ENCODE measurements around the gene INTS2.

INTS2 gene, protein sequence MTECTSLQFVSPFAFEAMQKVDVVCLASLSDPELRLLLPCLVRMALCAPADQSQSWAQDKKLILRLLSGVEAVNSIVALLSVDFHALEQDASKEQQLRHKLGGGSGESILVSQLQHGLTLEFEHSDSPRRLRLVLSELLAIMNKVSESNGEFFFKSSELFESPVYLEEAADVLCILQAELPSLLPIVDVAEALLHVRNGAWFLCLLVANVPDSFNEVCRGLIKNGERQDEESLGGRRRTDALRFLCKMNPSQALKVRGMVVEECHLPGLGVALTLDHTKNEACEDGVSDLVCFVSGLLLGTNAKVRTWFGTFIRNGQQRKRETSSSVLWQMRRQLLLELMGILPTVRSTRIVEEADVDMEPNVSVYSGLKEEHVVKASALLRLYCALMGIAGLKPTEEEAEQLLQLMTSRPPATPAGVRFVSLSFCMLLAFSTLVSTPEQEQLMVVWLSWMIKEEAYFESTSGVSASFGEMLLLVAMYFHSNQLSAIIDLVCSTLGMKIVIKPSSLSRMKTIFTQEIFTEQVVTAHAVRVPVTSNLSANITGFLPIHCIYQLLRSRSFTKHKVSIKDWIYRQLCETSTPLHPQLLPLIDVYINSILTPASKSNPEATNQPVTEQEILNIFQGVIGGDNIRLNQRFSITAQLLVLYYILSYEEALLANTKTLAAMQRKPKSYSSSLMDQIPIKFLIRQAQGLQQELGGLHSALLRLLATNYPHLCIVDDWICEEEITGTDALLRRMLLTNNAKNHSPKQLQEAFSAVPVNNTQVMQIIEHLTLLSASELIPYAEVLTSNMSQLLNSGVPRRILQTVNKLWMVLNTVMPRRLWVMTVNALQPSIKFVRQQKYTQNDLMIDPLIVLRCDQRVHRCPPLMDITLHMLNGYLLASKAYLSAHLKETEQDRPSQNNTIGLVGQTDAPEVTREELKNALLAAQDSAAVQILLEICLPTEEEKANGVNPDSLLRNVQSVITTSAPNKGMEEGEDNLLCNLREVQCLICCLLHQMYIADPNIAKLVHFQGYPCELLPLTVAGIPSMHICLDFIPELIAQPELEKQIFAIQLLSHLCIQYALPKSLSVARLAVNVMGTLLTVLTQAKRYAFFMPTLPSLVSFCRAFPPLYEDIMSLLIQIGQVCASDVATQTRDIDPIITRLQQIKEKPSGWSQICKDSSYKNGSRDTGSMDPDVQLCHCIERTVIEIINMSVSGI

GRCh38 chr17:61927208-61928100 is at the start of gene INTS2:
Gene INTS2, minus strand, starts transcription at chr17:61927982. Its CDS starts 1,338 bp downstream, at chr17:61926644.
- Histone ChIP-seq H3K9ac (ENCODE audit: low read length) (peak within 1 kb of the TSS; percentile 71), H3K27me3 (ENCODE audit: control insufficient read depth, insufficient read depth, low read length) (no peaks in the 10 kb centered on the region), H3K36me3 (ENCODE audit: control insufficient read depth, insufficient read depth, low read length) (no peaks in the 10 kb centered on the region), H3K4me1 (ENCODE audit: control insufficient read depth, insufficient read depth, low read length) (peaks cover 7% of the 10 kb centered on the region), H3K27ac (ENCODE audit: low read depth, low read length) (peak within 1 kb of the TSS; percentile 79), H3K4me3 (ENCODE audit: low read length) (peak within 1 kb of the TSS; percentile 78)

- Histone ChIP-seq H3K27ac (ENCODE audit: low read depth, low read length) (no peak overlapping the region), H3K4me3 (ENCODE audit: low read length) (no peak overlapping the region), H3K4me1 (ENCODE audit: control insufficient read depth, insufficient read depth, low read length) (no peaks in the 10 kb centered on the region), H3K27me3 (ENCODE audit: control insufficient read depth, insufficient read depth, low read length) (no peaks in the 10 kb centered on the region), H3K9ac (ENCODE audit: low read length) (no peak overlapping the region), H3K36me3 (ENCODE audit: control insufficient read depth, insufficient read depth, low read length) (peaks cover under 1% of the 10 kb centered on the region)
Measured at GRCh38 chr17:61974115-61974514, 46.3 kb upstream of the INTS2 start.

DNA sequence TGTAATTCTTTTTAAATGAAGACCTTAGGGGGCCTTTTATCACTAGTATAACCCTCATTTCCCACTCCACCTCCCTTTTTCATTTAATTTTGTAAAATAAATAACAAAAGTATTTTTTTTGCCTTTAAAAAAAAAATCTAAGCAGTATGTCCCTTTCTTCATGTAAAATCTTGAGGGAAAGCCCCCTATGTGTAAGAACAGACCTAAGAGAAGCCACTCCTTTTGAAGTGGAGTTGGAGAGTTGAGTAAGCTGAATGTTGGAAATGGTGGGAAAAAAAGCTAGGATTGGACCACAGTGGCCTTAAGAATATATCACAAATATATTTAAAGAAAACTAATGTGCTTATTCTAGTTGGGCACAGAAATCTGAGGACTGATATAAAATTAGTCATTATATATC is 44.5 kb upstream of the INTS2 start:
- Histone ChIP-seq H3K27ac (ENCODE audit: low read depth, low read length) (no peak overlapping the region), H3K27me3 (ENCODE audit: control insufficient read depth, insufficient read depth, low read length) (no peaks in the 10 kb centered on the region), H3K9ac (ENCODE audit: low read length) (no peak overlapping the region), H3K4me3 (ENCODE audit: low read length) (no peak overlapping the region), H3K36me3 (ENCODE audit: control insufficient read depth, insufficient read depth, low read length) (no peaks in the 10 kb centered on the region), H3K4me1 (ENCODE audit: control insufficient read depth, insufficient read depth, low read length) (no peaks in the 10 kb centered on the region)

DNA sequence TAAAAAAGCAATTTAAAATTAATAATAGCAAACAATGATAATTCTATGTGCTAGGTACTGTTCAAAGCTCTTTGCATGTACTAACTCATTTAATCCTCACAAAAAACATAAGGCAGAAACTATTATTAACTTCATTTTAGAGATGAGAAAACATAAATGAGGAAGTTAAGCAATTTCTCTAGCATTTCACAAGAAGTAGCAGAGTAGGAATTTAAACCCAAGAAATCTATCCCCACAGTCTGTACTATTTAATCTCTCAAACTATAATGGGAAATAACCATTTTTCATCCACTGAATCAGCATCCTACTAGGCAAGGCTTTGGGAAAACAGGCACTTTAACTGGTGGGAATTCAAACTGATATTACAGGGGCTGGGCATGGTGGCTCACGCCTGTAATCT is 42.2 kb upstream of the INTS2 start:
- Histone ChIP-seq H3K27ac (ENCODE audit: low read depth, low read length) (no peak overlapping the region), H3K36me3 (ENCODE audit: control insufficient read depth, insufficient read depth, low read length) (peaks cover 4% of the 10 kb centered on the region), H3K27me3 (ENCODE audit: control insufficient read depth, insufficient read depth, low read length) (no peaks in the 10 kb centered on the region), H3K9ac (ENCODE audit: low read length) (no peak overlapping the region), H3K4me3 (ENCODE audit: low read length) (no peak overlapping the region), H3K4me1 (ENCODE audit: control insufficient read depth, insufficient read depth, low read length) (no peaks in the 10 kb centered on the region)

- Histone ChIP-seq H3K4me1 (ENCODE audit: control insufficient read depth, insufficient read depth, low read length) (no peaks in the 10 kb centered on the region), H3K27me3 (ENCODE audit: control insufficient read depth, insufficient read depth, low read length) (no peaks in the 10 kb centered on the region), H3K9ac (ENCODE audit: low read length) (no peak overlapping the region), H3K27ac (ENCODE audit: low read depth, low read length) (no peak overlapping the region), H3K36me3 (ENCODE audit: control insufficient read depth, insufficient read depth, low read length) (peaks cover 7% of the 10 kb centered on the region), H3K4me3 (ENCODE audit: low read length) (no peak overlapping the region)
Measured at GRCh38 chr17:61968757-61969156, 41.0 kb upstream of the INTS2 start.

DNA sequence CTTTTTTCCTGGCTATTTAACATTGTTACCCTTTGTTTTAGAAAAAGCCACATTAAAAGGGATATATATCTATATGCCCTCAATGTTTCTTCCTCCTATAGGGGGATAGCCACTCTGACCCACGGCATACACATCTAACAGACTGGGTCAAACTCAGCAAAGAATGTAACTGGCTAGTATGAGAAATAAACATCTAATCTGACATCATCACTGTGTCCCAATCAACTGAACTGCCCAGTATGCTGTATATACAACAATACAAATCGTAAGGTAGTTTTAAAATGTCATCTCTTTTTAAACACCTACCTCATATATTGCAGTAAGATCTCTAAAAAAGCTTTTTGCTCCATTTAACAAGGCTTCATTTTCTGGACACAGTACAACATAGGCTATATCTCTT is 39.9 kb upstream of the INTS2 start:
- Histone ChIP-seq H3K36me3 (ENCODE audit: control insufficient read depth, insufficient read depth, low read length) (peaks cover 8% of the 10 kb centered on the region), H3K9ac (ENCODE audit: low read length) (no peak overlapping the region), H3K27ac (ENCODE audit: low read depth, low read length) (no peak overlapping the region), H3K4me1 (ENCODE audit: control insufficient read depth, insufficient read depth, low read length) (no peaks in the 10 kb centered on the region), H3K27me3 (ENCODE audit: control insufficient read depth, insufficient read depth, low read length) (no peaks in the 10 kb centered on the region), H3K4me3 (ENCODE audit: low read length) (no peak overlapping the region)

- Histone ChIP-seq H3K27me3 (ENCODE audit: control insufficient read depth, insufficient read depth, low read length) (no peaks in the 10 kb centered on the region), H3K4me1 (ENCODE audit: control insufficient read depth, insufficient read depth, low read length) (no peaks in the 10 kb centered on the region), H3K27ac (ENCODE audit: low read depth, low read length) (no peak overlapping the region), H3K4me3 (ENCODE audit: low read length) (no peak overlapping the region), H3K36me3 (ENCODE audit: control insufficient read depth, insufficient read depth, low read length) (peaks cover 10% of the 10 kb centered on the region), H3K9ac (ENCODE audit: low read length) (no peak overlapping the region)
Measured at GRCh38 chr17:61966191-61966590, 38.4 kb upstream of the INTS2 start.

DNA sequence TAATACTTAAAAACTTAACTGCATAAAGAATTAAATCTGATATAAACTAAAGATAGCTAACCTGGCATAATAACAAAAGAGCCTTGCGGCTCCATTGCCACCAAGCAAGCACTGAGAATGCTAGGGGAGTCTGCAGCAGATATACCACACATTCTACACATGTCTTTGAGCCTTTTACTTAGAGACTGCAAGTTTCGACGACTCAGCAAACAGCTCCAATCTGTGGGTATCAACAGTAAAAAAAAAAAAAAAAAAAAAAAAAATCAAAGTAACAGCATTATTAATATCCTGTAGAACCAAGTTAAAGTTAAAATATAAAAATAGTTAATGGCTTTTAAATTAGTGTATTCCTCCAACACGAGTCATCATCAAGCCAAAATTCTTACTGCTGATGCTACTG is 27.8 kb upstream of the INTS2 start:
- H3K4me3 ChIP-seq (ENCODE audit: low read length): no peak overlapping the region
- H3K9ac ChIP-seq (ENCODE audit: low read length): no peak overlapping the region
- peaks cover 20% of the 10 kb centered on the region for H3K36me3 ChIP-seq (ENCODE audit: control insufficient read depth, insufficient read depth, low read length)
- H3K27ac ChIP-seq (ENCODE audit: low read depth, low read length): no peak overlapping the region
- no peaks in the 10 kb centered on the region for H3K27me3 ChIP-seq (ENCODE audit: control insufficient read depth, insufficient read depth, low read length)
- H3K4me1 ChIP-seq (ENCODE audit: control insufficient read depth, insufficient read depth, low read length): no peaks in the 10 kb centered on the region

- H3K4me1 ChIP-seq (ENCODE audit: control insufficient read depth, insufficient read depth, low read length): no peaks in the 10 kb centered on the region
- peaks cover 18% of the 10 kb centered on the region for H3K36me3 ChIP-seq (ENCODE audit: control insufficient read depth, insufficient read depth, low read length)
- no peak overlapping the region for H3K27ac ChIP-seq (ENCODE audit: low read depth, low read length)
Measured at GRCh38 chr17:61947367-61948078, 19.7 kb upstream of the INTS2 start.

GRCh38 chr17:61946359-61946758 is 18.6 kb upstream of the INTS2 start:
- no peaks in the 10 kb centered on the region for H3K4me1 ChIP-seq (ENCODE audit: control insufficient read depth, insufficient read depth, low read length)
- H3K4me3 ChIP-seq (ENCODE audit: low read length): no peak overlapping the region
- H3K9ac ChIP-seq (ENCODE audit: low read length): no peak overlapping the region
- H3K36me3 ChIP-seq (ENCODE audit: control insufficient read depth, insufficient read depth, low read length): peaks cover 16% of the 10 kb centered on the region
- H3K27ac ChIP-seq (ENCODE audit: low read depth, low read length): no peak overlapping the region
- no peaks in the 10 kb centered on the region for H3K27me3 ChIP-seq (ENCODE audit: control insufficient read depth, insufficient read depth, low read length)

More at GRCh38 chr17:61947367-61948078, 19.7 kb upstream of the INTS2 start:
- Histone ChIP-seq H3K4me3 (ENCODE audit: low read length) (no peak overlapping the region), H3K9ac (ENCODE audit: low read length) (no peak overlapping the region), H3K27me3 (ENCODE audit: control insufficient read depth, insufficient read depth, low read length) (no peaks in the 10 kb centered on the region)

DNA sequence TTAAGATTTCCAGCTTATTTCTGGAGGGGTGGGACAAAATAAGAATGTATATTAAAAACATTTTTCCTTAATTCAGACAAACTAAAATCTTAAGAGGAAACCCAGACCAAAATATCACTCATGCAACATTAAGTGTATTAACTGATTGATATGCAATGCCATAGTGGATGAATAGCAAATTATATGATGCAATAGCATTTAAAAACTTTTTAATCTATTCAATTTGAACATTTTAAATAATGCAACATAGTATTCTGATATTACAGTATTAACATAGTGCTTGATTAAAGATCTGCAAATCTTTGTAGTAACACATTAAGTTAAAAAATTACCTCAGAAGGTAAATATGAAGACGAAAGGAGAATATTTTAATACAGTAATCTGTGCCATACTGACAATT is 15.3 kb upstream of the INTS2 start:
- Histone ChIP-seq H3K9ac (ENCODE audit: low read length) (no peak overlapping the region), H3K36me3 (ENCODE audit: control insufficient read depth, insufficient read depth, low read length) (peaks cover 9% of the 10 kb centered on the region), H3K27me3 (ENCODE audit: control insufficient read depth, insufficient read depth, low read length) (no peaks in the 10 kb centered on the region), H3K27ac (ENCODE audit: low read depth, low read length) (no peak overlapping the region), H3K4me3 (ENCODE audit: low read length) (no peak overlapping the region), H3K4me1 (ENCODE audit: control insufficient read depth, insufficient read depth, low read length) (no peaks in the 10 kb centered on the region)
